Measurements from ENCODE around the gene CLASP1.

GRCh38 chr2:121638333-121638732 lies 10.9 kb downstream of the CLASP1 start:
- no peak for TF ChIP-seq POLR2AphosphoS5 (IDR thresholded peaks at IDR 0.05; ENCODE audit: low read depth, low read length)
- no peak for TF ChIP-seq POLR2A (IDR thresholded peaks at IDR 0.05; ENCODE audit: low read depth, low read length)

Measured in GM12891 (cell line).